ENCODE results near the gene INF2.

Gene INF2

DNA sequence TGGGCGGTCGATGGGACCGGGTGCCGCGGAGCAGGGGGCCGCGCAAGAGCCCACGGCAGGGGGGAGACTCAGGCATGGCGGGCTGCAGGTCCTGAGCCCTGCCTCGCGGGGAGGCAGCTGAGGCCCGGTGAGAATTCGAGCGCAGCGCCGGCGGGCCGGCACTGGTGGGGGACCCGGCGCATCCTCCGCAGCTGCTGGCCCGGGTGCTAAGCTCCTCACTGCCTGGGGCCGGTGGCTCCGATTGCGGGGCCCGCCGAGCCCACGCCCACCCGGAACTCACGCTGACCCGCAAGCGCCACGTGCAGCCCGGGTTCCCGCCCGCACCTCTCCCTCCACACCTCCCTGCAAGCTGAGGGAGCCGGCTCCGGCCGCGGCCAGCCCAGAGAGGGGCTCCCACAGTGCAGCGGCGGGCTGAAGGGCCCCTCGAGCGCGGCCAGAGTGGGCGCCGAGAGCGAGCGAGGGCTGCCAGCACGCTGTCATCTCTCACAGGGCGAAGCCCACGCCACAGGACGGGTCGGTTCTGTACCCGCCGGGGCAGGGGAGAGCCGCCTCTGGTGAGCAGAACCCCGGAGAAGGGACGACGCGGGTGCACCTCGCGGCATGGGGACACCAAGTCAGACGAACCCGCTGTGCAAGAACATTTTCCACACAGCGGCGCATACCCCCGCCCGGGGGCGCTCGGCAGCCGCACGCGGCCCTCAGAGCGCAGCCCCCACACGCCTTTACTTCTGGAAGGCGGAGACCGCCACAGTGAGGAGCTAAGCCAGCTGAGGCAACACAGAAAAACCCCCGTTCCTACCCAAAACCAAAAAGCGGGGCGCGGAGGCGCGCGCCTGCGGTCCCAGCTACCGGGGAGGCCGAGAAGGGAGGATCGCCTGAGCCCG is 62.4 kb downstream of the INF2 start:
- DNase-seq (ENCODE audit: low read depth): no peak

DNA sequence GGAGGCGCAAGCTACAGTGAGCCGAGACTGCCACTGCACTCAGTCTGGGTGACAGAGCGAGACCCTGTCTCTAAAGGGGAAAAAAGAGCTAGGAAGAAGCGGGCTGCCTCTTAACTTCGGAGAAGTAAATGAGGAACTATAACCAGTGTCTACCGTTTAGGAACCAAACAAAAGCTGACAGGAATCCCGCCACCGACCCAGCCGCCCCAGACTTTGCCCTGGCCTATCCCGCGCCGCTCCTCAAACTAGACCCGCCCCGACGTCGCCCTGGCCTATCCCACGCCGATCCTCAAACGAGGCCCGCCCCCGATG is 63.0 kb downstream of the INF2 start:
- DNase-seq (ENCODE audit: low read depth): no peak

DNA sequence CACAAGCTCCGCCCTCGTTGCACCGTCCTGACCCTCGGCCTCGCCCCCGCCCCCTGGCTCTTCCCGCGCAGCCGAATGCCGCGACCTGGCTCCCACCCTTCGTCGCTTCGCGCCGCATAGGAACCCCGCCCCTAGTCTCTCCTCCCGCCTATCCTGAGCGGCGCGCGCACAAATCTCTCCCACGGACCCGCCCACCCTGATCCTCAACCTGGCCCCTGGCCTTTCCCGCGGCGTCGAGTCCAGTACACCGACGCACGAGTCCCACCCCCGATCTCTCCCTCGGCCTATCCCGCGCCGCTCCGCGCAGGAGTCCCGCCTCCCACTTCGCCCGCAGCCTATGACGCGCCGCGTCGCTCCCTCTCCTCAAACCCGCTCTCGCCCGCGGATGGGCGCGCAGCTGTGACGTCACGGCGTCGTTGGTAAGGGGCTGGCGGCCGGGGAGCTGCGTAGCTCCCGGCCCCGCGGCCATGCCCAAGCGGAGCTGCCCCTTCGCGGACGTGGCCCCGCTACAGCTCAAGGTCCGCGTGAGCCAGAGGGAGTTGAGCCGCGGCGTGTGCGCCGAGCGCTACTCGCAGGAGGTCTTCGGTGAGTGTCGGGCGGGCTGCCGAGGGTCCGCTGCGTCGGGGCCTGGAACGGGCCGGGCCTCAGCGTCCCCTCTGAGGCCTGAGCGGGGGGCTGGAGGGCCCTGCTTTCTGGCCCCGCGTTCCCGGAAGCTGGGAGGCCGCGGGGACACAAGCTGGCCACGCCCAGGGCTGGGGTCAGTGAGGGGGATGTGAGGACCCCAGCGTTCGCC is 63.5 kb downstream of the INF2 start, which contains the start of gene SIVA1:
Gene SIVA1, plus strand, starts transcription at position 413 of the 793 bp plus-strand sequence. Its CDS starts 55 bp downstream, at position 468.
- peak; percentile 98 for DNase-seq (ENCODE audit: low read depth)

DNA sequence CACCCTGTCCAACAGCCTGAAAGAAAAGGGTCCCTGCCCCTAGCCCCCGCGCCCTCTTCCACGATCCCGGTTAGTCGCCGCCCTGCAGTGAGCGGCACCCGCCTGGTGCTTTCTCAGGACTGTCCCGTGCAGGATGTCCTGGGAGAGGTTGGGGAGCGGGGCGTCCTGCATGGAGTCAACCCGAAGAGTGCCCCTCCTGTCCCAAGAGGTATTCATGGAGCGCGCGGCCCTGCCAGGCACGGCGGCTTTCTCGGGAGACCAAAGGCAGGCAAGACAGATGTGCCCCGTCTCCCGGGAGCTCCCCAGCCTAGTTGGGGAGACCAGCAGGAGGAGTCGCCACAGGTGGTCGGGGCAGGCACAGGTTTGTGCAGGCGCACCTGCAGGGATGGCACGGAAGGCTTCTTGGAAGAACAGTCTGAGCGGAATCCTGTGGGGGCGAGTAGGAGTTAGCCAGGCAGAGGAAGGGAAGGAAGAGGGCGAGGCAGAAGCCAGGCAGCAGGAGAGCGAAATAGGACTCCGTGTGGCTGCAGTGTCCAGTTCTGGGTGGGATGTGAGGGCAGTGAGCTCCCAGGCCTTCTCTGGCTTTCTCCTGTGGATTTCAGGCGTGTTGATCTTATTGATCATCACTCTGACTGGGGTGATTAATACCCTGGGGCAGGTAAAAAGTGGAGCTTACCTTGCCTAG is 64.3 kb downstream of the INF2 start:
- DNase-seq (ENCODE audit: low read depth): no peak

DNA sequence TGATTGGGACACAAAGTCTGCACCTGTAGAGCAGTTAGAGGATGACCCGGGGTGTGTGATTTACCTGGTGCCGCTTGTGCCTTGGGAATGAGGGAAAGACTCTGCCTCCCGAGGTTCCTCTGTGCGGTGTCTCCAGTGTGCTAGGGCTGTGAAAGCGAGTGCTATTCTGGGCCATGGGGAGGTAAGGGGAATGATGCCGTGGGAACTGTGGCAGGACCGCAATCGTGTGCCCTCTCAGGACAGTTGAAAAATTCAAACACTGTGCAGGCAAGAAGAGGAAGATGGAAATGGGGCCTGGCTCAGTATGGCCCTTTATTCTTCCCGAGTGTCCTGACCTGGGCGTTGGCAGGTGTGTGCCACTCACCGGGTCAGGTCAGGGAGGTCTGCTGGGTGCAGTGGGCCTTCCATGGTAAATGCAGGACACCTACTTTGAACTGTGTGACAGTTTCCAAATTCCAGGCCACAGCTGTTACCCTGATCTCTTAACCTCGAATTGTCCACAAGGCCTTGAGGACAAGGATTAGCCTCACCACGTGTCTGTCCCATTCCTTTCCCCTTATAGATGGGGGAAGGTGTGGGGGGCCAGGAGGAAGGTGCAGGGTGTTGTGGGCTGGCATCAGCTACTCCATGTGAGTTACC is 64.9 kb downstream of the INF2 start:
- no peak for DNase-seq (ENCODE audit: low read depth)

DNA sequence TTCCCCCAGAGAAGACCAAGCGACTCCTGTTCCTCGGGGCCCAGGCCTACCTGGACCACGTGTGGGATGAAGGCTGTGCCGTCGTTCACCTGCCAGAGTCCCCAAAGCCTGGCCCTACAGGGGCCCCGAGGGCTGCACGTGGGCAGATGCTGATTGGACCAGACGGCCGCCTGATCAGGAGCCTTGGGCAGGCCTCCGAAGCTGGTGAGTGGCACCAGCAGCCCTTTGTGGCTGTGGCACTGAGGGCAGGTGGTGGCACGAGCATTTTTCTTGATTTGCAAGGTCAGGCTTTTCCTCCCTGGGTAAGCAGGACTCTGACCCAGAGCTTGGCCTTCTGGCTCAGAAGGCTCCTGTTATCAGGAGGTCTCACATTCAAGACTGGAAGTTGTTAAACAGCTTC is 66.2 kb downstream of the INF2 start:
- DNase-seq (ENCODE audit: low read depth): no peak

DNA sequence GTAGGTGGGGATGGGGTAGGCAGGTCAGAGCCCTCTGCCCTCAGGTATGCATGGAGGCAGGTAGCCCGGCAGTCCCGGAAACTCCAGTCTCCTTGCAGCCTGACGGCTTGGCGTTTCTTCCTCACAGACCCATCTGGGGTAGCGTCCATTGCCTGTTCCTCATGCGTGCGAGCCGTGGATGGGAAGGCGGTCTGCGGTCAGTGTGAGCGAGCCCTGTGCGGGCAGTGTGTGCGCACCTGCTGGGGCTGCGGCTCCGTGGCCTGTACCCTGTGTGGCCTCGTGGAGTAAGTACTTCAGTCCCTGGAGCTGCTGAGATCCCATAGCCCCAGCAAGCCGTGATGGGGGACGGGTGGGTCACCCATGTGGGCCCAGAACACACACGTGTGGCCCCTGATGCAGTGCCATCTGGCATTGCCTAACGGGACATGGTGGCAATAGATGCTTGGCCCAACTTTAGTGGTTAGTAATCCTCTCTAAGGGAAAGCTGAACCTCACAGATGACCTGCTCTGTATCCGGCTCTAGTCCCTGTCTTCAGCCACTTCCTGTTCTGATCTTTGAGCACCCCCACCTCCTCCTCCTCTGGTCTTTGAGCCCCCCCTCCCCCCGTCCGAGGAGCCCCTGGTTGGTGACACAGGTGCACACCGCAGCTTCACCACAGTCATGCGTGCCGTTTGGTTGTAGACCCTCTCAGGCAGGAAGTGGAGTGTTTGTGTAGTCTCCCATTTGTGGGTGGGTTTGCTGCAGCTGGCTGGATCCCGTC is 67.2 kb downstream of the INF2 start:
- no peak for DNase-seq (ENCODE audit: low read depth)

DNA sequence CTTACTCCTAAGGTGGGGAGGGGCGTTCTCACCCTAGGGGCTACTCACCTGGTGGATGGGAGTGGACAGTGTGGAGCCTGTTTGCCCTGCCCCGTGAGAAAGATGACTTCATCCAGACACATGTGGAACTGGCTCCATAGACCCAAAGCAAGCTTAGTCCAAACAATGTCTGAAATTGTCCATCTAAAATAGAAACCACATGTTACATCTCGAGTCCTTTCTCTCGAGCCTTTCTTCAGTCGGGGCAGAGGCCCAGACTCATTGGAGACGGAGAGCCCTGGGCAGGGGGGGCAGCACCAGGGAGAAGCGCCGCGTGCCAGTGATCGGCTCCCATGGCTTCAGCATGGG is 67.8 kb downstream of the INF2 start:
- no peak for DNase-seq (ENCODE audit: low read depth)

DNA sequence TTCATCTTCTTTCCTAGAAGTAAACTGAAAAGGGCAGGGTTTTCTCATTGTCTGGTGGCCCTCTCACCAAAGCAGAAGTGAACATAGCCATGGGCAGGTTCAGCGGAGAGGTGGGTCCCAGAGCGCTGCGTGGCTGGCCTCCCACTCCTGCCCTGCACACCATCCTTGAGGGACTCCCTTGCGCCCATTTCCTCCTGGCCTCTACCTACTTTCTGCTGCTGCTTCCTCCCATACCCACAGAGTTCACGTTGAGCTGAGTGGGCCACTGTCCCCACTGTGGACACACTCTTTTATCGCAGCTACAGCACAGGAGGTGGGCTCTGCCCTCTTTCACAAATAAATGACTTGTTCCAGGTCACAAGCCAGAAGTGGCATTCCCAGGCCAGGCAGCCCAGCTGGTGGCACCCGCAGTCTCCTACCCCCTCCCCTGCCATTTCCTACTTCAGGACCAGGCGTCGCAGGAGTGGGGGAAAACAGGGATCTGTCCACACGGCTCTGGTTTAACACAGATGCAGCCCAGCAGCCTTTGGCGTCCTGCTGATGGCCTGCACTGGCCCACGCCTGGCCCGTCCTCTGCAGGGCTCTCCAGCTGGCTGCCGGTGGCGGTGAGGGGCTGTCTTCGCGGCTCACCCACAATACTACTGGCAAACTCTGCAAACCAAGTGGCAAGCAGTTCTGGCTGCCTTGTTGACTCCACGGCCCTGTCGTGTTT is 68.4 kb downstream of the INF2 start:
- DNase-seq (ENCODE audit: low read depth): no peak

DNA sequence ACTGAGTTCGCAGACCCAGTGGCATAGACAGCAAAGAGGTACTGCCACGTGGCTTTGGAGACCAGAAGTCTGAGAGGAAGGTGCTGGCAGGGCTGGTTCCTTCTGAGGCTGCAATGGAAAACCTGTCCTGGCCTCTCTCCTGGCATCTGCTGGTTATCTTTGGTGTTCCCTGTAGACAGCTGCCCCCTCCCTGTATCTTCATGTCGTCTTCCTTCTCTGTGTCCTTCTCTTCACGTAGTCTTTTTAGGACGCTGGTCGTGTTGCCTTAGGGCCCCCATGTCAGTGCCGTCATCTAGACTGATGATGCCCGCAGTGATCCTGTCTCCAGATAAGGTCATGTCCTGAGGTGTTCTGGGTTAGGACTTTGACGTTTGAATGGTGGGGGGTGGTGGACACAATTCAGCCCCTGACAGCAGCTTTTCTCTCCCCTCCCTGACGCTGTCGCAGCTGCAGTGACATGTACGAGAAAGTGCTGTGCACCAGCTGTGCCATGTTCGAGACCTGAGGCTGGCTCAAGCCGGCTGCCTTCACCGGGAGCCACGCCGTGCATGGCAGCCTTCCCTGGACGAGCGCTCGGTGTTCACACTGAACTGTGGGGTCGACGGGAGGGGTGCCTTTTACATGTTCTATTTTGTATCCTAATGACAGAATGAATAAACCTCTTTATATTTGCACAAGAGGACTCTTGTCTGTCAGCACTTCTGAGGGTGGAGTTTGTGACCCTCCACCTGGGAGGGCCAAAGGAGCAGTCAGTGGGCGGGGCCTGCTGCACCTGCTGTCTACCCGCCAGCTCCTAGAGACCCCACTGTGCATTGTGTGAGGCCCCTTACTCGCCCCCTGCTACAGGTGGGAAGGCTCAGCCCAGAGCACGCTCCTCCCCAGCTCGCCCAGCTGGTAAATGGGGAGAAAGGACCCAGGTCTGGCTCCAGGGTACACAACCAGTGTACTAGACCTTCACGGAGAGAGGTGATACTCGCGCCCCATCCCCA is 69.9 kb downstream of the INF2 start:
- no peak for DNase-seq (ENCODE audit: low read depth)

DNA sequence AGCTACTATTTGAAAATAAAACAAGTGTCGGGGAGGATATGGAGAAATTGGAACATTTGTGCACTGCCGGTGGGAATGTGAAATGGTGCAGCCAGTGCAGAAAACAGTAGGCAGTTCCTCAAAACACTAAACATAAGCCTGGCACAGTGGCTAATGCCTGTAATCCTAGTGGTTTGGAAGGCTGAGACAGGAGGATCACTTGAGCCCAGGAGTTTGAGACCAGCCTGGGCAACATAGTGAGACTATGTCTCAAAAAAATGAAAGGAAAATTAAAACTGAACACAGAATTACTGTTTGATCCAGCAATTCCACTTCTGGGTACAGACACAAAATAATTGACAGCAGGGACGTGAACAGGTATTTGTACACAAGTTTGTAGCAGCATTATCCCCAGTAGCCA is 76.1 kb downstream of the INF2 start:
- DNase-seq (ENCODE audit: low read depth): no peak

DNA sequence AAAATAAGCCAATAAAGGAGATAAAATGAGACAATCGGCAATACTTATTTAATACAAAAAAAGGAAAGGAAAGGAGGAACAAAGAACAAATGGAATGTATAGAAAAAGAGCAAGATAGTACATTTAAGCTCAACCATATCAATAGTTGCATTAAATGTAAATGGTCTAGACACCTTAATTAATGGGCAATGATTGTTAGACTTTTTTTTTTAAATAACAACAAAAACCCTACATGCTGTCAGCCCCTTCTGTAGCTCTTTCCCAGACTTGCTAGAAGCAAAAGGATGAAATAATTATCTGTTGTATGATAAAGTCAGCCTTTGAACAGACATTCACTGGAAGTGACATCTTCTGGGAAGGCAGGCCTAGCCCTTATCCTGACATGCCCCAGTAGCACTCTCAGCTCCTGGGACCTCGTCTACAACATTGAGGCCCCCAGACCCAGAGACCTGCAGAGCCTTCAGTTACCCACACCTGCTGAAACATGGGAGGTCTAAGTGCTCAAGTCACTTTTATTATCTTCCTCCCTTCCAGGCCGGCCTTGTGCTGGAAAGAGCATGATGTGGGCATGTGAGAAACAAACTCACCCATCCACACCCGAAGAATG is 76.9 kb downstream of the INF2 start:
- DNase-seq (ENCODE audit: low read depth): no peak

DNA sequence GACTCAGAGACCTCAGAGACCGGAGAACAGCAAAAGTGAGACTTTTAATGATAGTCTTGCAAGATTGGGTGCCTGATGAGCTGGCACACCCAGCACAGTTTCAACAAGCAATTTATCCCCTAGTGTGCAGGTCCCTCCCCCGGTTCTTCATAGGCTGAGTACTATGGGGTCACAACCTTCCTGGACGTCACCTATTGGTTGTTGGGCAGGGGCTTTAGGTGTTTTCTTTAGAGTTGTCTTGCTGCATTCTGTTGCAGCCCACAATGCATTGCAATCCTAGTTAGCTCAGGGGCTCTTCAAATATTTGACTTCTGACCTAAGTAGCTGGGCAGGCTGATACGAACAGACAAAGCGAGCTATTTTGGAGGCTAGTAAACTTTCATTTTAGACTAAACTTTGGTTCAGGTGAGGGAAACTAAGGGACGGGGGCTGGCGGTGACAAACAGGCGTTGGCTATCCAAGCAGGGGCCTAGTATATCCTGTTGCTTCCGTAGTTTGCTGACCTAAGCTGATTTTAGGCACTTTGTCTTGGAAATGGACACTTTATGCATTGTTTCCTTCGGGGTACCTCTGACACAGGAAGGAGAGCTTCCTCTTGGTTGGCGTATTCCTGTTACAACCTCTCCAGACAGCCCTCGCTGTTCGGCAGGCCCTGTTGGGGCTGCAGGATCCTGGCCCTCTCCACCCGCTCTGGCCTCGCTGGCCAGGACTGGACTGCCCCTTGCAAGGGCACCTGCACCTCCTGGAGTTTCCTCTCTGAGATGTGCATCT is 77.6 kb downstream of the INF2 start:
- DNase-seq (ENCODE audit: low read depth): no peak

DNA sequence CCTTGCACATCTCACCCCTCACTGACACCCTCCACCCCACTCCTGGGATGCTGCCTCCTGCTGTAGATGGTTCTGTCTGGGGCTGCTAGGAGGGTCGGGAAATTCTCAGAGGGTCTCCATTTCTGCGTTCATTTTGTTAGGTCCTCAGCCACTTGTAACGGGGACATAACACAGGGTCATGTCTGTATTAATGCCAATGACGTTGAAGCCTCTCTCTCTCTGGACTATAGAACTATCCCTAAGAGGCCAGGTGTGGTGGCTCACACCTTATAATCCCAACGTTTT is 78.2 kb downstream of the INF2 start:
- no peak for DNase-seq (ENCODE audit: low read depth)

DNA sequence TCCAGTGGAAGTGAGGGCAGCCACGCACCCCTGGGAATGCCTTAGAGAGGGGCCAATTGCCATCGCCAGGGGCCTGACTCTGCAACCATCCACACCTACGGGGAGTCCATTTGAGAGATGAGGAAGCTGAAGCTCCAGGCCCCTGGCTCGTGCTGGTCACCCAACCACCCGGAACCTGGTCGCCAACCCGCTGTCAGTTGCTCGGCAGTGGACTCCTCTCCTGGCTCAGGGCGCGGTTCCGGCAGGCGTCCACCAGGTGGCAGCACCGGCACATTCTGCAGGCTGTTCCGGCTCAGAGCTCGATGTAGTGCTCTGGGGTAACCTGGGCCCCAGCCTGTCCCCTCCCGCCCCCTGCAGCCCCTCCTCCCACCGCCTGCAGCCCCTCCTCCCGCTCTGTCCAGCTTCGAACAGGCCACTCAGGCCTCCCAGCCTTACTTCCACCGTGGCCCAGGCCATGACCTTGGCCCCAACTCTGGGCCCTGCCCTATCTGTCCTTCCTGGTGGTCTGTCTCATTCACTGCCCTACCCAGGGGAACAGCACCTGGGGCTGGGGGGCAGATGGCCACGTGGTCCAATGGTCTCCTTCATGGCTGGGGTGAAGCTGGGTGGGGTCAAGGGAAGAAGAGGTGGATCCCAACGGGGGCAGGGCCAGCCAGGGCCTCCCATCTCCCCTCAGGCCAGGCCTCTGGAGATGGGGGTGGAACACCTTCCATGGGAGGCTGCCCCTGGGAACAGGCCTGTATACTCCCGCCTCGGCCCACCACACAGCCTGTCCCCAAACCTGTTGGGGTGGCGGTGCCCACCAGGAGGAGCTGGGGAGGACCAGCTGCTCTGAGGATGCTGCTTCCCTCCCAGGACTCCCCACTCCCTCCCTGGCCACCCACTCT is 79.3 kb downstream of the INF2 start:
- peak; percentile 68 for DNase-seq (ENCODE audit: low read depth)

DNA sequence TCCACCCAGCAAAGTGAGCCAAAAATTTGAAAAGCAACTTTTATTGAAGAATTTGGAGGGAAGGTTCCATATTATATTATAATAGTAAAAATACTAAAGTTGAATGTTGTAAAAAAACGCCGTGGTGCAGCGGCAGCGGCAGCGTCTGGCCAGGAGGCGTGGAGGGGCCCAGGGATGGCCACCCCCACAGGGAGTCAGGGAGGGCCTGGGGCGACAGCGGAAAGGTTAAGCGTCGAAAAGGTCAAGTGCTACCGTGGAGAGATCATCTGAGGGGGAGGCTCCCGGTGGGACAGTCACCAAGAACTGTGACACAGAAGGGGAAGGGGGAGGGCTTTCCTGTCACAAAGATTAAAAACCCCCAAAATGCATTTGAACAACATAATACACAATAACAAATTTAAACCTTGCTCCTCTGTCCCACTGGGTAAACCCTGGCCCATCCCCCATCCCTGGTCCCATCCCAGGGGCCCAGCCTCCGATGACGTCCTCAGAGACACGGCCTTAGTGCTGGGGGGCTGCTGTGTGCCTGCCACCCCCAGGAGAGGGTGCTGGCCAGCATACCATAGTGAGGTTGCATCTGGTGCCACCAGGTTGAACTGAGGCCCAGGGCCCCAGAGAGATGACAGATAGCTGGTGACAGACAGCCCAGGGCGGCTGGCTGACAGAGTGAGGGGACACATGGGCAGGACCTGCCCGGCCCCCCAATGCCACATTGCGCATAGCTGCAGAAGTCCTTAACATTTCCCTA is 80.1 kb downstream of the INF2 start:
- no peak for DNase-seq (ENCODE audit: low read depth)

DNA sequence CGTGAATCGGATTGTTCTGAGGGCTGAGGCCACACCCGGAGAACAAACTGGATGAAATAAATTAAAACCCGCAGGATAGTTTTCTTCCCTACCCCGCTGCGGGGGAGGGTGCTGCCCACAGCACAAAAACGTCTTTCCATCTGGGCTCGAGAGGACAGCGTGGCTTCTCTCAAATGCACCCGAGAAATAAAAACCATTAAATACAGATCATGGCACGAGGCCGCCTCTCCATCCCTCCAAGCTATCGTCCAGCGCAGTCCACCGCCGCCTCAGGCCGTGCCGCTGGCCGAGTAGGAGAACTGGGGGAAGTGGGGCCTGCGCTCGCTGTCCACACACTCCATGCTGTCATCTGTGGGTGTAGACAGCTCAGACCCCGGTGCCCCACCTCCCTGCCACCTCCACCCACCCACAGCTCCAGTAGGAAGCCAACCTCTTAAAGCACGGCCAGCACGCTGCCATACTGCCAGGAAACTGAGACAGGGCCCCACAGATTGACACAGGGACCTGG is 80.7 kb downstream of the INF2 start:
- no peak for DNase-seq (ENCODE audit: low read depth)

Data from fibroblast of the conjunctiva (primary cell).